Fibroblast of lung (primary cell): ENCODE results near the gene CHORDC1. TPM values are rescaled to one million over a fixed set of nuclear protein-coding genes. Genes with fewer than 3 reads are reported as not detected.

ENCODE experiments used
- DNase-seq, 2 donors: peaks; one replicate each; pipeline versions ENCODE4 v3.0.0 to v3.0.0-alpha.2; 2010; ENCODE audit warnings: low read depth in 2 of 2
- H2AFZ ChIP-seq: 2 replicates; pipeline ENCODE4 v1.5.1; 2012; ENCODE audit warnings: low read length, control low read depth, inconsistent platforms
- H3K27ac ChIP-seq: 2 replicates; pipeline ENCODE4 v1.5.1; 2011; ENCODE audit warnings: low read length, control low read depth; ENCODE audit not compliant: insufficient read depth
- H3K27me3 ChIP-seq: 2 replicates; pipeline ENCODE4 v1.5.1; 2011; ENCODE audit warnings: mild to moderate bottlenecking, low read length; ENCODE audit not compliant: control insufficient read depth, insufficient read depth
- H3K36me3 ChIP-seq: 2 replicates; pipeline ENCODE4 v1.5.1; 2011; ENCODE audit warnings: low read length; ENCODE audit not compliant: control insufficient read depth, insufficient read depth
- H3K4me1 ChIP-seq: 2 replicates; pipeline ENCODE4 v1.5.1; 2011; ENCODE audit warnings: low read length; ENCODE audit not compliant: control insufficient read depth, insufficient read depth; ENCODE audit errors: extremely low read depth
- H3K4me2 ChIP-seq: 2 replicates; pipeline ENCODE4 v1.5.1; 2011; ENCODE audit warnings: low read length, control low read depth; ENCODE audit not compliant: insufficient read depth; ENCODE audit errors: extremely low read depth
- H3K4me3 ChIP-seq, 4 experiments: fragments of 200-600 bp in 1 of 4; sonication (generic) in 1 of 4; replicated peaks in 1 of 4; 2 replicates each; pipeline ENCODE4 v1.5.1; 2011 to 2016; ENCODE audit warnings: low read length in 4 of 4, low read depth in 3 of 4, mild to moderate bottlenecking in 3 of 4, control low read depth in 2 of 4, inconsistent platforms in 1 of 4, mixed read lengths in 1 of 4; ENCODE audit not compliant: insufficient read depth in 1 of 4; ENCODE audit errors: control extremely low read depth in 1 of 4
- H3K79me2 ChIP-seq: 2 replicates; pipeline ENCODE4 v1.5.1; 2012; ENCODE audit warnings: mild to moderate bottlenecking, low read length, inconsistent platforms; ENCODE audit not compliant: control insufficient read depth, insufficient read depth
- H3K9ac ChIP-seq: 2 replicates; pipeline ENCODE4 v1.5.1; 2011; ENCODE audit warnings: mild to moderate bottlenecking, low read length, control low read depth; ENCODE audit not compliant: insufficient read depth
- H3K9me3 ChIP-seq: 2 replicates; pipeline ENCODE4 v1.5.1; 2012; ENCODE audit warnings: low read depth, low read length; ENCODE audit not compliant: control insufficient read depth, insufficient read depth
- H4K20me1 ChIP-seq: 2 replicates; pipeline ENCODE4 v1.5.1; 2011; ENCODE audit warnings: low read length; ENCODE audit not compliant: control insufficient read depth, insufficient read depth; ENCODE audit errors: extremely low read depth
- CTCF ChIP-seq, 2 donors: IDR thresholded peaks in 1 of 2; conservative IDR thresholded peaks in 1 of 2; 1 replicate in 1 of 2; 2 replicates in 1 of 2; pipeline ENCODE4 v1.5.1; 2011 to 2012; ENCODE audit warnings: low read length in 2 of 2, control low read depth in 1 of 2, inconsistent platforms in 1 of 2, low read depth in 1 of 2, mild to moderate bottlenecking in 1 of 2
- EZH2 ChIP-seq: IDR thresholded peaks from 2 replicates; pipeline ENCODE4 v1.5.1; 2012; ENCODE audit warnings: low read length, control low read depth, mild to moderate bottlenecking; ENCODE audit errors: missing control alignments
- polyA plus RNA-seq, 2 donors: library from polyadenylated mRNA; depleted of rRNA in 1 of 2; stranded (reverse) in 1 of 2; unstranded in 1 of 2; fragments of >200 nt; gene quantifications; 2 replicates each; pipeline ENCODE4 v1.2.1, GENCODE V29; 2011 to 2012; ENCODE audit warnings: missing spikeins in 1 of 2
- total RNA-seq: library from RNA; depleted of rRNA; stranded (reverse); fragments of >200 nt; gene quantifications from 2 replicates; pipeline ENCODE4 v1.2.1, GENCODE V29; 2014

The CHORDC1 gene
- total and polyA plus RNA-seq, 2 donors (not counting 1 experiment from before 2014, with no cell fraction given), result 15.8 to 46.9 TPM

DNA sequence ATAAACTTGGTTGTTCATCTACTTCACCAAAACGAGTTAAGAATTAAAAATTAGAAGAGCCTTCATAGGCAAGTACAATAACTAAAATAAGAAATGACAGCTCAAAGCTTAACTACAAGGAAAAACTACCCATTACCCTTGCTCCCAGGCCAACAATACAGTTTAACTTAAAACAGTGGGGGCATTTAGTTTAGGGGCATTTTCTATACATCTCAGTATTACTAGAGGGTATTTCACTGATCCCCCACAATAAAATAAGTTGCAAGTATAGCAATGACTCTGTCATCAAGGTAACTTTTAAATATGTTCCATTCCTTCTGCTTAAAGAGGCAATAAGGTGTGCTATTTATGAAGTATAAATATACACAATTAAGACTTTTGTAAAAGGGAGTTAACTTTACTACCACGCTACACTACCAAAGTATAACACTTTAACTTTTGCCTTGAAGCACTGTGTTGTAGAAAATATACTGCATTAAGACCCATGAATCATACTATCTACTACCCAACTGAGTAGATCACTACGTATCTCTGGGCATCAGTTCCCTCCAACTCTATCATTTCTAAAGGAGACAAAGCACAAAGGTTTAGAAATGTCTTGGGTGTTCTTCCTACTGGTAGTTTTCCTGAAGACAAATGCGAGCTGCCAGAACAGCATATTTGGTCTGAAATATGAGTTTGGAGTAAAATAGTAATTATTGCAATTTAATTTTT is 29.8 kb downstream of the CHORDC1 start:
- Histone ChIP-seq H3K4me3 (no peak overlapping the region), H3K27me3 (no peaks in the 10 kb centered on the region), H2AFZ (no peak overlapping the region), H3K9ac (no peak overlapping the region), H4K20me1 (no peaks in the 10 kb centered on the region), H3K27ac (no peak overlapping the region), H3K4me1 (no peaks in the 10 kb centered on the region), H3K4me2 (no peak overlapping the region), H3K79me2 (no peaks in the 10 kb centered on the region), H3K9me3 (no peaks in the 10 kb centered on the region), H3K36me3 (no peaks in the 10 kb centered on the region)
- no peak for TF ChIP-seq CTCF (conservative IDR thresholded peaks at IDR 0.05 in 1 of 2, IDR thresholded peaks at IDR 0.05 in 1 of 2; ENCODE audit: low read depth in 1 of 2, low read length in 2 of 2)
- no peak for TF ChIP-seq EZH2
- no peak for DNase-seq

- Histone ChIP-seq H2AFZ (no peak overlapping the region), H3K9ac (no peak overlapping the region), H4K20me1 (no peaks in the 10 kb centered on the region), H3K79me2 (no peaks in the 10 kb centered on the region), H3K4me2 (no peak overlapping the region), H3K27me3 (no peaks in the 10 kb centered on the region), H3K4me3 (no peak overlapping the region), H3K9me3 (no peaks in the 10 kb centered on the region), H3K36me3 (no peaks in the 10 kb centered on the region), H3K4me1 (no peaks in the 10 kb centered on the region), H3K27ac (no peak overlapping the region)
- no peak for DNase-seq
- no peak for TF ChIP-seq CTCF (conservative IDR thresholded peaks at IDR 0.05 in 1 of 2, IDR thresholded peaks at IDR 0.05 in 1 of 2; ENCODE audit: low read depth in 1 of 2, low read length in 2 of 2)
- TF ChIP-seq EZH2, result no peak
Observed at GRCh38 chr11:90189011-90189410, 33.8 kb downstream of the CHORDC1 start.

GRCh38 chr11:90187839-90188238 is 35.0 kb downstream of the CHORDC1 start:
- Histone ChIP-seq H3K9me3 (no peaks in the 10 kb centered on the region), H3K4me2 (no peak overlapping the region), H3K4me1 (no peaks in the 10 kb centered on the region), H3K27ac (no peak overlapping the region), H3K27me3 (no peaks in the 10 kb centered on the region), H3K4me3 (no peak overlapping the region), H4K20me1 (no peaks in the 10 kb centered on the region), H3K36me3 (no peaks in the 10 kb centered on the region), H3K9ac (no peak overlapping the region), H3K79me2 (no peaks in the 10 kb centered on the region), H2AFZ (no peak overlapping the region)
- DNase-seq, result no peak
- TF ChIP-seq EZH2, result no peak
- no peak for TF ChIP-seq CTCF (conservative IDR thresholded peaks at IDR 0.05 in 1 of 2, IDR thresholded peaks at IDR 0.05 in 1 of 2; ENCODE audit: low read depth in 1 of 2, low read length in 2 of 2)
